Upper lobe of left lung (tissue), 4 donors: Measurements from ENCODE around the gene ZNF783.

Experiments
- POLR2AphosphoS5 ChIP-seq, 2 donors: sonication (generic); formaldehyde crosslinking; IDR thresholded peaks; one replicate each; pipeline ENCODE4 v1.5.1; 2017; ENCODE audit warnings: antibody characterized with exemption in 2 of 2
- TF ChIP-seq, protein P1 (sequence below), 6 experiments: fragments of 450-650 bp in 4 of 6; fragments of 200-600 bp in 2 of 6; sonication (generic) in 2 of 6; IDR thresholded peaks; one replicate each; pipeline ENCODE4 v1.5.1; 2016 to 2019; ENCODE audit warnings: antibody characterized with exemption in 6 of 6

DNA sequence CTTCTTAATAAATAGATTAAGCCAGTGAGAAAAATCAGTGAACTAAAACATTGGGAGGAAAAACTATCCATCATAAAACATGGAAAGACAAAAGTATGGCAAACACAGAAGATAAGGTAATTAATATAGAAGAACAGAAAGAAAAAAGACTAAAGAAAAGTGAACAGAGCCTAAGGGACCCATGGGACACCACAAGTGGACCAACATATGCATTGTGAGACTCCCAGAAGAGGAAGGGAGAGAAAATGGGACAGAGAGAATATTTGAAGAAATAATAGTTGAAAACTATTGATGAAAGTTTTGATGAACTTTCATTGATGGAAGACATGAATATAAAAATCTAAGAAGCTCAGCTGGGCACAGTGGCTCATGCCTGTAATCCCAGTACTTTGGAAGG lies 71.3 kb downstream of the ZNF783 start:
- no peak for TF ChIP-seq POLR2AphosphoS5 (IDR thresholded peaks at IDR 0.05)
- TF ChIP-seq, protein P1, sequence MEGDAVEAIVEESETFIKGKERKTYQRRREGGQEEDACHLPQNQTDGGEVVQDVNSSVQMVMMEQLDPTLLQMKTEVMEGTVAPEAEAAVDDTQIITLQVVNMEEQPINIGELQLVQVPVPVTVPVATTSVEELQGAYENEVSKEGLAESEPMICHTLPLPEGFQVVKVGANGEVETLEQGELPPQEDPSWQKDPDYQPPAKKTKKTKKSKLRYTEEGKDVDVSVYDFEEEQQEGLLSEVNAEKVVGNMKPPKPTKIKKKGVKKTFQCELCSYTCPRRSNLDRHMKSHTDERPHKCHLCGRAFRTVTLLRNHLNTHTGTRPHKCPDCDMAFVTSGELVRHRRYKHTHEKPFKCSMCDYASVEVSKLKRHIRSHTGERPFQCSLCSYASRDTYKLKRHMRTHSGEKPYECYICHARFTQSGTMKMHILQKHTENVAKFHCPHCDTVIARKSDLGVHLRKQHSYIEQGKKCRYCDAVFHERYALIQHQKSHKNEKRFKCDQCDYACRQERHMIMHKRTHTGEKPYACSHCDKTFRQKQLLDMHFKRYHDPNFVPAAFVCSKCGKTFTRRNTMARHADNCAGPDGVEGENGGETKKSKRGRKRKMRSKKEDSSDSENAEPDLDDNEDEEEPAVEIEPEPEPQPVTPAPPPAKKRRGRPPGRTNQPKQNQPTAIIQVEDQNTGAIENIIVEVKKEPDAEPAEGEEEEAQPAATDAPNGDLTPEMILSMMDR (IDR thresholded peaks at IDR 0.05), result no peak
